H1 (cell line): ENCODE data around the gene DNAJB1. TPM values are rescaled to one million over a fixed set of nuclear protein-coding genes. Genes with fewer than 3 reads are reported as not detected.
A peak's percentile ranks its signal among the peaks of the same experiment; 100 is the strongest.

Experiments used
- CEBPB ChIP-seq: IDR thresholded peaks from 2 replicates; pipeline ENCODE4 v1.6.1; 2012; ENCODE audit warnings: low read depth, low read length
- CHD7 ChIP-seq: fragments of 300-600 bp; sonication (generic); IDR thresholded peaks from 2 replicates; pipeline ENCODE4 v1.7.1; 2012; ENCODE audit warnings: low read length, moderate library complexity, mild to moderate bottlenecking, inconsistent platforms; ENCODE audit not compliant: insufficient replicate concordance
- CTCF ChIP-seq, 3 experiments: IDR thresholded peaks; 1 replicate in 2 of 3; 2 replicates in 1 of 3; pipeline versions ENCODE4 v1.5.1 to v1.6.1; 2011; ENCODE audit warnings: low read length in 3 of 3, mild to moderate bottlenecking in 3 of 3, inconsistent platforms in 2 of 3, low read depth in 1 of 3, moderate library complexity in 1 of 3; ENCODE audit not compliant: insufficient read depth in 1 of 3; ENCODE audit errors: control extremely low read depth in 1 of 3
- E2F6 ChIP-seq: IDR thresholded peaks from 2 replicates; pipeline ENCODE4 v1.6.1; 2012; ENCODE audit warnings: inconsistent platforms
- FOSL1 ChIP-seq: IDR thresholded peaks from 2 replicates; pipeline ENCODE4 v1.6.1; 2011; ENCODE audit warnings: mild to moderate bottlenecking, low read depth, low read length, moderate library complexity; ENCODE audit not compliant: insufficient read depth
- JUND ChIP-seq: IDR thresholded peaks from 2 replicates; pipeline ENCODE4 v1.6.1; 2011; ENCODE audit warnings: mild to moderate bottlenecking, improper control_type of control experiment, low read length
- SP4 ChIP-seq: IDR thresholded peaks from 2 replicates; pipeline ENCODE4 v1.6.1; 2012; ENCODE audit warnings: low read length, inconsistent platforms
- polyA plus RNA-seq, 7 experiments: library from polyadenylated mRNA; depleted of rRNA in 3 of 7; stranded (reverse) in 5 of 7; unstranded in 2 of 7; fragments of >200 nt in 5 of 7; fragments of 200-250 nt in 2 of 7; gene quantifications; 1 replicate in 5 of 7; 2 replicates in 1 of 7; 4 replicates in 1 of 7; pipeline versions ENCODE4 v1.2.1 to v1.2.3, GENCODE V29; 2011 to 2013; ENCODE audit warnings: missing spikeins in 2 of 7, mixed read lengths in 2 of 7
- total RNA-seq: library from RNA; stranded (reverse); fragmentation: NEBNext Ultra II Directional; extraction: Animal tissue kit (Norgen Biotek cat#: 25700); gene quantifications from 2 replicates; pipeline ENCODE4 v1.2.1, GENCODE V29; 2021

Gene DNAJB1
- total and polyA plus RNA-seq, 2 of the 8 experiments (the other 6 are each of a cell fraction or from before 2014, with no cell fraction given): 62.9 to 64.3 TPM

GRCh38 chr19:14496029-14496833, 22.0 kb downstream of the DNAJB1 start, which contains the start of gene GIPC1 (continued):
- TF ChIP-seq CHD7: no peak
- TF ChIP-seq CEBPB: no peak
- TF ChIP-seq CTCF (IDR thresholded peaks at IDR 0.05; ENCODE audit: control extremely low read depth in 1 of 3, insufficient read depth in 1 of 3, low read depth in 1 of 3, low read length in 3 of 3): no peak
- no peak; the same call in 1 of the 2 replicates for TF ChIP-seq SP4
- no peak for TF ChIP-seq FOSL1
- peak; percentile 46; the same call in 1 of the 2 replicates for TF ChIP-seq E2F6
- TF ChIP-seq JUND: peak; percentile 94
